ENCODE measurements around the gene MBNL1.

GRCh38 chr3:152491922-152492321 is 223.2 kb downstream of the MBNL1 start:
- TF ChIP-seq POLR2A (IDR thresholded peaks at IDR 0.05) (no peak), CTCF (IDR thresholded peaks at IDR 0.05) (no peak)
